Smooth muscle cell (in vitro differentiated cells): ENCODE measurements around the gene TMIGD1. TPM values are rescaled to one million over a fixed set of nuclear protein-coding genes. Genes with fewer than 3 reads are reported as not detected.
"Not testable (repeated sequence)": the region's sequence is repeated elsewhere in the genome, so short reads cannot be mapped to it uniquely, and the experiment has no call there.

ENCODE experiments used
- DNase-seq: peaks from one replicate; lab custom pipeline; 2025; ENCODE audit not compliant: unreplicated experiment; lab: John Stamatoyannopoulos, UW
- H2AFZ ChIP-seq: fragments of 200-600 bp; sonication (generic); 2 replicates; pipeline ENCODE4 v1.6.0; 2016; ENCODE audit warnings: antibody characterized with exemption, low read depth, mild to moderate bottlenecking
- H3F3A ChIP-seq: fragments of 200-600 bp; sonication (generic); 2 replicates; pipeline ENCODE4 v1.6.0; 2017; ENCODE audit warnings: antibody characterized with exemption, low read depth
- H3K27ac ChIP-seq: fragments of 200-600 bp; sonication (generic); 2 replicates; pipeline ENCODE4 v1.5.1; 2016; ENCODE audit warnings: low read depth, mild to moderate bottlenecking
- H3K27me3 ChIP-seq: fragments of 200-600 bp; sonication (generic); 2 replicates; pipeline ENCODE4 v1.6.1; 2016; ENCODE audit warnings: low read depth, mild to moderate bottlenecking
- H3K36me3 ChIP-seq: fragments of 200-600 bp; sonication (generic); 2 replicates; pipeline ENCODE4 v1.5.1; 2016; ENCODE audit warnings: low read depth
- H3K4me1 ChIP-seq: fragments of 200-600 bp; sonication (generic); 2 replicates; pipeline ENCODE4 v1.5.1; 2016; ENCODE audit warnings: low read depth
- H3K4me2 ChIP-seq: fragments of 200-600 bp; sonication (generic); 2 replicates; pipeline ENCODE4 v1.6.0; 2016; ENCODE audit warnings: mild to moderate bottlenecking
- H3K4me3 ChIP-seq: fragments of 200-600 bp; sonication (generic); 2 replicates; pipeline ENCODE4 v1.5.1; 2016; ENCODE audit warnings: mild to moderate bottlenecking
- H3K79me2 ChIP-seq: fragments of 200-600 bp; sonication (generic); 2 replicates; pipeline ENCODE4 v1.6.0; 2016; ENCODE audit warnings: low read depth, mild to moderate bottlenecking
- H3K9ac ChIP-seq: fragments of 200-600 bp; sonication (generic); 2 replicates; pipeline ENCODE4 v1.6.0; 2016; ENCODE audit warnings: low read depth
- H3K9me3 ChIP-seq: fragments of 200-600 bp; sonication (generic); replicated peaks from 2 replicates; pipeline ENCODE4 v1.5.1; 2016; ENCODE audit warnings: low read depth
- H4K20me1 ChIP-seq: fragments of 200-600 bp; sonication (generic); 2 replicates; pipeline ENCODE4 v1.6.0; 2016; ENCODE audit warnings: low read depth
- WGBS: methylation state at CpG from one replicate; pipeline ENCODE4 v1.1.7; 2016; ENCODE audit warnings: low lambda C conversion rate; 5-methylcytosine and 5-hydroxymethylcytosine counted together
- polyA plus RNA-seq: library from polyadenylated mRNA; unstranded; fragments of >200 nt; fragmentation: Nextera tagmentation; extraction: Ambion mirVana; gene quantifications from 2 replicates; pipeline ENCODE4 v1.2.1, GENCODE V29; 2016
- total RNA-seq: library from RNA; depleted of rRNA; stranded (reverse); fragments of >200 nt; gene quantifications from 2 replicates; pipeline ENCODE4 v1.2.3, GENCODE V29; 2014
- TF ChIP-seq, protein P1 (sequence below): fragments of 200-600 bp; sonication (generic); IDR thresholded peaks from 2 replicates; pipeline ENCODE4 v1.5.1; 2017; ENCODE audit warnings: borderline replicate concordance, mild to moderate bottlenecking, antibody characterized with exemption; ENCODE audit not compliant: insufficient read depth, poor library complexity, severe bottlenecking

Gene TMIGD1
- total and polyA plus RNA-seq, 2 experiments from 2014 or later = not detected

DNA sequence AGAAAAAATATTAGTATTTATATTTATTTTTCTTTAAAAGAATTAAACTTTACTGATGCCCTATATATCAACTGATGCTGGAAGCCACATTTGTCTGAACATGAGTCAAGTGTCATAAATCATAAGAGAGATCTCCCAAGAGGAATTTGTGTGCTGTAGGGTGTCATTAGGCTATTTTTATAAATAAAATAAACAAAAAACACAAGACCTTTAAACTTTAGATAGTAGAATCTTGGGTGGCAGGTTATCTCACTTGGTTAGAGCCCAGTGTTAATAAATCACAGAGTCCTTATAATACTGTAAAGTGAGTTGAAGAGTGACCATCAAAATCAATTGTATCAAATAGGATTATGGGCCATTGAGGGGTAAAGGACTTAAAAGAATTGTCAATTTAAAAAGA lies 23.6 kb upstream of the TMIGD1 start:
- TF ChIP-seq, protein P1, sequence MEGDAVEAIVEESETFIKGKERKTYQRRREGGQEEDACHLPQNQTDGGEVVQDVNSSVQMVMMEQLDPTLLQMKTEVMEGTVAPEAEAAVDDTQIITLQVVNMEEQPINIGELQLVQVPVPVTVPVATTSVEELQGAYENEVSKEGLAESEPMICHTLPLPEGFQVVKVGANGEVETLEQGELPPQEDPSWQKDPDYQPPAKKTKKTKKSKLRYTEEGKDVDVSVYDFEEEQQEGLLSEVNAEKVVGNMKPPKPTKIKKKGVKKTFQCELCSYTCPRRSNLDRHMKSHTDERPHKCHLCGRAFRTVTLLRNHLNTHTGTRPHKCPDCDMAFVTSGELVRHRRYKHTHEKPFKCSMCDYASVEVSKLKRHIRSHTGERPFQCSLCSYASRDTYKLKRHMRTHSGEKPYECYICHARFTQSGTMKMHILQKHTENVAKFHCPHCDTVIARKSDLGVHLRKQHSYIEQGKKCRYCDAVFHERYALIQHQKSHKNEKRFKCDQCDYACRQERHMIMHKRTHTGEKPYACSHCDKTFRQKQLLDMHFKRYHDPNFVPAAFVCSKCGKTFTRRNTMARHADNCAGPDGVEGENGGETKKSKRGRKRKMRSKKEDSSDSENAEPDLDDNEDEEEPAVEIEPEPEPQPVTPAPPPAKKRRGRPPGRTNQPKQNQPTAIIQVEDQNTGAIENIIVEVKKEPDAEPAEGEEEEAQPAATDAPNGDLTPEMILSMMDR = no peak
- Histone ChIP-seq H3K9me3 (no peaks in the 10 kb centered on the region), H3K4me3 (no peak overlapping the region), H3K27ac (no peak overlapping the region), H3K4me1 (no peaks in the 10 kb centered on the region), H3K79me2 (no peaks in the 10 kb centered on the region), H3K9ac (no peak overlapping the region), H3K36me3 (no peaks in the 10 kb centered on the region), H3F3A (no peaks in the 10 kb centered on the region), H2AFZ (no peak overlapping the region), H3K27me3 (no peaks in the 10 kb centered on the region), H4K20me1 (no peaks in the 10 kb centered on the region), H3K4me2 (no peak overlapping the region)
- DNase-seq = no peak

DNA sequence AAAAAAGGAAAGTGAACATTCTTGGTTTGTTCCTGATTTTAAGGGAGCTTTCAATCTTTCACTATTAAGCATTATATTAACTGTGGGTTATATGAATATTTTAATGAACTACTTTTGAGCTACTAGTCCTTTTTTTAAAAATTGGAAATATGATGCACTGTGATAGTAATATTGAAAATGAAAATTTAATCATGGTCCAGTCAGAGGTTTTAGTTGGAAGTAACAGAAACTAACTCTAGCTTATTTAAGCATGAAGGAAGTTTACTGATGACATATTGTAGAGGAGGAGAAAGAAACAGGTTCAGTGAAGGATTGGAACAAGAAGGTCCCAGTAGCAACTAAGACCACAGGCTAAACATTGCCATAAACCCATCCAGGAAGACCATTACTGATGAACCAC lies 20.8 kb upstream of the TMIGD1 start:
- Histone ChIP-seq H4K20me1 (no peaks in the 10 kb centered on the region), H3K4me2 (no peak overlapping the region), H3K9ac (no peak overlapping the region), H3K4me1 (no peaks in the 10 kb centered on the region), H3K27ac (no peak overlapping the region), H3K79me2 (no peaks in the 10 kb centered on the region), H3K27me3 (no peaks in the 10 kb centered on the region), H3K9me3 (no peaks in the 10 kb centered on the region), H3K4me3 (no peak overlapping the region), H3K36me3 (no peaks in the 10 kb centered on the region), H2AFZ (no peak overlapping the region), H3F3A (no peaks in the 10 kb centered on the region)
- DNase-seq = no peak
- TF ChIP-seq, protein P1 = no peak

GRCh38 chr17:30352240-30352814 lies 18.5 kb upstream of the TMIGD1 start:
- WGBS = 88% methylated on average over 2 of the region's 2 CpGs

GRCh38 chr17:30351735-30352134 lies 17.9 kb upstream of the TMIGD1 start:
- Histone ChIP-seq H3K9ac (no peak overlapping the region), H4K20me1 (no peaks in the 10 kb centered on the region), H3K4me2 (no peak overlapping the region), H3K79me2 (no peaks in the 10 kb centered on the region), H3K9me3 (no peaks in the 10 kb centered on the region), H3K27me3 (no peaks in the 10 kb centered on the region), H3K4me1 (no peaks in the 10 kb centered on the region), H3K27ac (no peak overlapping the region), H3F3A (no peaks in the 10 kb centered on the region), H3K36me3 (no peaks in the 10 kb centered on the region), H2AFZ (no peak overlapping the region), H3K4me3 (no peak overlapping the region)
- DNase-seq = no peak
- 96% methylated on average over 2 of the region's 2 CpGs for WGBS
- TF ChIP-seq, protein P1 = no peak

More at GRCh38 chr17:30352240-30352814, 18.5 kb upstream of the TMIGD1 start:
- Histone ChIP-seq H3K4me1 (no peaks in the 10 kb centered on the region), H3K27ac (no peak overlapping the region), H3K9me3 (no peaks in the 10 kb centered on the region), H3K27me3 (no peaks in the 10 kb centered on the region), H3K4me3 (no peak overlapping the region), H4K20me1 (no peaks in the 10 kb centered on the region), H3K36me3 (no peaks in the 10 kb centered on the region), H3K9ac (no peak overlapping the region), H3K79me2 (no peaks in the 10 kb centered on the region), H3F3A (no peaks in the 10 kb centered on the region), H3K4me2 (no peak overlapping the region), H2AFZ (no peak overlapping the region)
- TF ChIP-seq, protein P1 = no peak
- no peak for DNase-seq

DNA sequence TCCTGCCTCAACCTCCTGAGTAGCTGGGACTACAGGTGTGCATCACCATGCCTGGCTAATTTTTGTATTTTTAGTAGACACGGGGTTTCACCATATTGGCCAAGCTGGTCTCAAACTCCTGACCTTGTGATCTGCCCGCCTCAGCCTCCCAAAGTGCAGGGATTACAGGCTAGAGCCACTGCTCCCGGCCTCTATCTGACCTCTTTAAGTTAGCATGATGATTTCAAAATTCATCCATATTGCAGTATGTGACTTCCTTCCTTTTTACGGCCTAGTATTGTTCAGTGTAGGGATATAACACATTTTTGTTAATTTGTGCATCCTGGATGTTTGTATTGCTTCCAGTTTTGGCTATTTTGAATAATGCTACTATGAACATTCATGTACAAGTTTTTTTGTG lies 17.4 kb upstream of the TMIGD1 start:
- WGBS = 100% methylated on average over 4 of the region's 4 CpGs
- H3K27ac ChIP-seq, H3K79me2 ChIP-seq, H4K20me1 ChIP-seq, H3K4me1 ChIP-seq, H3K4me2 ChIP-seq, H3K36me3 ChIP-seq, H3K4me3 ChIP-seq, H3K9me3 ChIP-seq, H3K27me3 ChIP-seq, DNase-seq, H3K9ac ChIP-seq, H2AFZ ChIP-seq, H3F3A ChIP-seq: not testable (repeated sequence)
